ENCODE measurements around the gene MEIG1.
"Not testable (repeated sequence)": the region's sequence is repeated elsewhere in the genome, so short reads cannot be mapped to it uniquely, and the experiment has no call there.

MEIG1 gene

DNA sequence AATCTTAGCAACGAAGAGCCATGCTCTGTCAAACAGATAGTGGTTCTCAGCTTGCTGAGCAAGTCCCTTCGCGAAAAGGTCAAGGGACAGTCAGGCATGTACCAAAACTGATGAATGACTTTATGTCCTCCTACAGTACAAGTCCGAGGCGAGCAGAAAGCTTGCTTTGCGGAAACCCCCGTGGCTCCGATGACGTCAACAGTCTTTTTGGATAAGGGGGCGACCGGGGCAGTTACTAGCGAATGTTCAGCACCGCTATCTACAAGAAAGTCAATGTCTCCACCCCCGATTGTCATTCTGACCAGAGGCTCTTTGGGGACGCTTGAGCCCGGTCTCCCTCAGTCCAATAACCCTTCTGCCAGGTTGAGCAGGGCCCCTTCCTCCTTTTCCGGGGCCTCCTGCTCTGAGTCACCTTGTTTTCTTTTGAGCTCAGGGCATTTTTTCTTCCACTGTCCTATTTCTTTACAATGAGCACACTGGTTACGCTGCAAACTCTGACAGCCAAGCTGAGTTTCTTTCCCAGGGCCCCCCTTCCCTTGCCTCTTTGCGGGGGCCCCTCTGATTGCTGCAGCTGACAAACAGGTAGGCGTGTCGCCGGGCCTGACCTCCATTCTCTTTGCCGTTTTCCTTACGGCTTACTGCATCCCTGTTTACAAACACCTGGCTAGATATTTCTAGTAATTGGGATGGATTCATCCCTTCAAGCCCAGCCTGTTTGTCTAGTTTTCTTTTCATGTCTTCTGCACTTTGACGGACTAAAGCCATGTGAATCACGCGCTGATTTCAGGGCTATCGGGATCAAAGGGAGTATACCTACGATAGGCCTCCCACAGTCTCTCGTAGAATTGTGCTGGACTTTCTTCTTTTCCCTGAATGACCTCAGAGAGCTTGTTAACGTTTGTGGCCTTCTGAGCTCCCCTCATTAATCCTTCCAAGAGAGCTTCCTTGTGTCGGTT lies 34.6 kb downstream of the MEIG1 start:
- not testable (repeated sequence) for H3K4me3 ChIP-seq (ENCODE audit: low read depth, low read length); H3K27ac ChIP-seq (ENCODE audit: low read depth, low read length); H3K36me3 ChIP-seq (ENCODE audit: control insufficient read depth, insufficient read depth, low read length); H3K27me3 ChIP-seq (ENCODE audit: control insufficient read depth, insufficient read depth, low read length); H3K9me3 ChIP-seq (ENCODE audit: control insufficient read depth, insufficient read depth, low read depth, low read length); H3K9ac ChIP-seq (ENCODE audit: low read length); H3K4me1 ChIP-seq (ENCODE audit: control insufficient read depth, insufficient read depth, low read length)

DNA sequence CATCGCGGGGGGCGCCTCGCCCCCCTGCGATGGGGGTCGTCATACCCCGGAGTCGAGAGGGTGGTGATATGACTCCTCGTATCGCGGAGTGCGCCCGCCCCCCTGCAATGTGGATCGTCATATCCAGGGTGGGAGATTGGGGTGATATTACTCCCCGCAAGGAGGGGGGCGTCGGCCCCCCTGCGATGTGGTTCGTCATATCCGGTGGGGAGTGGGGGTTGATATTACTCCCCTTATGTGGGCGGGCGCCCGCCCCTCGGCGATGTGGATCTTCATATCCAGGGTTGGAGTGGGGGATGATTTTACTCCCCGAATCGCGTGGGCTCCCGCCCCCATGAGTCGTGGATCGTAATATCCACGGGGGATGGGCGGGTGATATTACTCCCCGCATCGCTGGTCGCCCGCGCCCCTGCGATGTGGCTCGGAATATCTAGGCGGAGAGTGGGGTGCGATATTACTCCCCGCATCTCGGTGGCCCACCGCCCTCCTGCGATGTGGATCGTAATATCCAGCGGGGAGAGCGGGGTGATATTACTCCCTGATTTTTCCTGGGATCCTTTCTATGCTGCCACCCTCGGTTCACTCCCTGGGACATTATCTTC lies 36.9 kb downstream of the MEIG1 start:
- Histone ChIP-seq H3K4me1 (ENCODE audit: control insufficient read depth, insufficient read depth, low read length) (peaks cover 5% of the 10 kb centered on the region; the same call in 1 of the 2 replicates), H3K36me3 (ENCODE audit: control insufficient read depth, insufficient read depth, low read length) (no peaks in the 10 kb centered on the region), H3K27ac (ENCODE audit: low read depth, low read length) (no peak overlapping the region), H3K9ac (ENCODE audit: low read length) (no peak overlapping the region), H3K9me3 (ENCODE audit: control insufficient read depth, insufficient read depth, low read depth, low read length) (no peaks in the 10 kb centered on the region), H3K27me3 (ENCODE audit: control insufficient read depth, insufficient read depth, low read length) (peaks cover 3% of the 10 kb centered on the region; the same call in 1 of the 2 replicates), H3K4me3 (ENCODE audit: low read depth, low read length) (no peak overlapping the region)

DNA sequence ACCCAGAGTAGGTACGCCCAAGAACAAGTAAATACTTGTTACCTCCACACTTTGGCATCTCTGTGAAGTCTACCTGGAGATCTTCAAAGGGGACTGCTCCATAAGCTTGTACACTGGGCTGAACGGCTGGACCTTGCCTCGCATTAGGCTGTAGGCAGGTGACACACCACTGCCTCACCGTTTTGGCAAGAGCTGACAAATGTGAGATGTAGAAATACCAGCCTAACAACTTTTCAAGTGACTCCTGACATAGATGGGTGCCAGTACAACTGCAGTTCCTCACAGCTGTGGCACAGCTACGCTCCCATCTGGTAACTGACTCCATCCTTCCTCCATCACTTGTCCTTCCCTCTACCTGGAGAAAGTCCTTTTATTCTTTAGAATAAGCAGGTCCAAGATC lies 54.3 kb downstream of the MEIG1 start:
- H3K27me3 ChIP-seq (ENCODE audit: control insufficient read depth, insufficient read depth, low read length); H3K36me3 ChIP-seq (ENCODE audit: control insufficient read depth, insufficient read depth, low read length); H3K4me1 ChIP-seq (ENCODE audit: control insufficient read depth, insufficient read depth, low read length); H3K4me3 ChIP-seq (ENCODE audit: low read depth, low read length); H3K9ac ChIP-seq (ENCODE audit: low read length); H3K27ac ChIP-seq (ENCODE audit: low read depth, low read length); H3K9me3 ChIP-seq (ENCODE audit: control insufficient read depth, insufficient read depth, low read depth, low read length): not testable (repeated sequence)

DNA sequence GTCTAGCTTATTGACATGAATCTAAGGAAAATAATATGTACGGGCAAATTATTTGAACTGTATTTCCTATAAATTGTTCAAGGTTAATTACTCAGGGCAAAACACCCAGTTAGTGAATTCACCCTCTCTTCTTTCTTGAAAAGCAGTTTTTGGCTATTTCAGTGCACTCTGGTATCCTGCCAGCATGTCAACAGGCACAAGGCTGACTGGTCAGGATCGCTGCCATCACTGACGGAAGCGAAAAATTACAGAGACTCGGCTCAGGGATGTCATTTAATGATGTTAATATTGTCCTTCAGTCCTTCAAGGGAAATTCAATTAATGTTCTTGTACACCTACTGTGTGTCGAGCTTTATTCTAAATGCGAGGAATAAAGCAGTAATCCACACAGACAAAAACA lies 56.3 kb downstream of the MEIG1 start:
- Histone ChIP-seq H3K9me3 (ENCODE audit: control insufficient read depth, insufficient read depth, low read depth, low read length) (no peaks in the 10 kb centered on the region), H3K27me3 (ENCODE audit: control insufficient read depth, insufficient read depth, low read length) (no peaks in the 10 kb centered on the region), H3K27ac (ENCODE audit: low read depth, low read length) (no peak overlapping the region), H3K4me3 (ENCODE audit: low read depth, low read length) (no peak overlapping the region), H3K9ac (ENCODE audit: low read length) (no peak overlapping the region), H3K36me3 (ENCODE audit: control insufficient read depth, insufficient read depth, low read length) (no peaks in the 10 kb centered on the region), H3K4me1 (ENCODE audit: control insufficient read depth, insufficient read depth, low read length) (0 out of 2 replicates have a peak, but pooled peaks cover 5% of the 10 kb centered on the region)

DNA sequence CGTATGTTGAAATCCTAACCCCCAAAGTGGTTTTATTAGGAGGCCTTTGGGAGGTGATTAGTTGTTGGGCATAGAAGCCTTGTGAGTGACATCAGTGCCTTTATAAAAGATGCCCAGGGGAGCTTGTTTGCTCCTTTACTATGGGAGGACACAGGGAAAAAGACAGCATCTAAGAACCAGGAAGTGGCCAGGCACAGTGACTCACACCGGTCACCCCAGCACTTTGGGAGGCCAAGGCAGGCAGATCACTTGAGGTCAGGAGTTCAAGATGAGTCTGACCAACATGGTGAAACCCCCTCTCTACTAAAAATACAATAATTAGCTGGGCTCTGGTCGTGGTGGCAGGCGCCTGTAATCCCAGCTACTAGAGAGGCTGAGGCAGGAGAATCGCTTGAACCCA lies 61.8 kb downstream of the MEIG1 start:
- H3K4me1 ChIP-seq (ENCODE audit: control insufficient read depth, insufficient read depth, low read length); H3K36me3 ChIP-seq (ENCODE audit: control insufficient read depth, insufficient read depth, low read length); H3K27me3 ChIP-seq (ENCODE audit: control insufficient read depth, insufficient read depth, low read length); H3K27ac ChIP-seq (ENCODE audit: low read depth, low read length); H3K9ac ChIP-seq (ENCODE audit: low read length); H3K9me3 ChIP-seq (ENCODE audit: control insufficient read depth, insufficient read depth, low read depth, low read length); H3K4me3 ChIP-seq (ENCODE audit: low read depth, low read length): not testable (repeated sequence)
